SHP77 (cell line): ENCODE data around the gene RAD1.

Source experiments
- DNase-seq, 2 experiments: peaks; one replicate each; lab custom pipeline; 2025; lab: John Stamatoyannopoulos, UW

RAD1 gene

DNA sequence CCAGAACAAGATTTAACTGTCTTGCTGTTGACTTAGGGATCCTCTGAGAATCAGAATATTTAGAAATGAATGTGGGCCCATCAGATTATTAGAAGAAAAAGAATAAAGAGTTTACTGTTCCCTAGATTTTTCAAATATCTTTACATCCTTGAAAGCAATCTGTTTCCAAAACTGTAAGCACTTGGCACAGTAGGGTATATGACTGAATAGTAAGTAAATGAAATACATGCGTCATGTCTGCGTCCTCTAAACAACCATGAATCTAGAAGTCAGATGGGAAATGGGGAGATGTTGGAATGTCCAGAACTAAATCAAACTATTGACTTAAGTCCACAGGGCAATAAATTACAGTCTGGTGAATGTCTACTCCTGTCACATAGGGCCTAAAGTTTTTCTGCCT lies 50.2 kb downstream of the RAD1 start:
- no peak for DNase-seq

DNA sequence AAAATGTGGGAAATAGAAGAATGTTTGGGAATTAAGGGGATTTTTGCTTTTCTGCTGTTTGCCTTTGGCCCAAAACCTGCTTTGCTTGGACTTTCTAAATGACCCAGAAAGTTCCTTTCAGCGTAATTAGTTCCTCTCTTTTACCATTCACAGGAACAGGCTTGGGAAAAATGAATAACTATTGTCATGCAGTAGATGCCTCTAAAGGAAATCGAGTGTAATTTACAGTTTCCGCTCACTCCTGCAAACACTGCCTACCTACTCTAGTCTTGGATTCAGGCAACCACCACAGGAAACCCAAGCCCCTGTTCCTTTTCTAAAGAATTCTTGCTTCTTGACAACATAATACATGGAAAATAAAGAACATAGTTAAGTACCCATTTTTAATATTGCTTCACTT lies 51.4 kb downstream of the RAD1 start:
- no peak for DNase-seq

DNA sequence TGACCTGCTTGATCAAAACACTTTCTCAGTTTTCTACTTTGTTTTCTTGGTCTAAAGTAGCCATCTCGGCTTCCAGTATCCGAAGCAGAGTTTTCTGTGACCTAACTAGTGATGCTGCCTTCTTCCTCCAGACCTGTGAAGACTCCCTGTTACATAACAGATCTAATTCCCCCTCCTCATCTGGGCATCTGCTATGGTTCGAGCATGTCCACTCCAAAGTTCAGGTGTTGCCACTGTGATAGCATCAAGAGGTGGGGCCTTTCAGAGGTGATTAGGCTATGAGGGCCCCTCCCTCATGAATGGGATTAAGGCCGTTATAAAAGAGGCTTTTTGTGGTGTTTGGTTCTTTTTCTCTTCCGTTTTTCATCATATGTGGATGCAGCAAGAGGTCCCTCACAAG lies 56.1 kb downstream of the RAD1 start:
- DNase-seq = no peak

DNA sequence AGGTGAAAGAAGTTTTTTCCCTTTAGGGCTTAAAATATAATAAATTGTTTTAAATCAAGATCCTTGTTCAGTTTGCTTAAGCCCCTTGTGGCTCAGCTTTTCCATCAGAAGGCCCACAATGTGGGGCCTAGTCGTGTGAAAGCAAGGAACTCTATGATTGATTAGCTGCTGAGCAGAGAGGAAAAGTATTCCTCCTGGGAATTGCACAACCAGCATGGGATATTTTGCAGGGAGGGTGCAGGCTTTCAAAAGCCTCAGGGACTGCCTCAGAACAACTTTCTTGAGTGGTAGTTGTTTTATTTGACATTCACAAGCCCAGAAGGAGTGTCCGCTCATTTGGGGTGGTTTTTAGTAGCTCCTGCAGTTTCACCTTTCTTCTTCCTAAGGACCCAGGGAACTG lies 56.5 kb downstream of the RAD1 start:
- DNase-seq = no peak

DNA sequence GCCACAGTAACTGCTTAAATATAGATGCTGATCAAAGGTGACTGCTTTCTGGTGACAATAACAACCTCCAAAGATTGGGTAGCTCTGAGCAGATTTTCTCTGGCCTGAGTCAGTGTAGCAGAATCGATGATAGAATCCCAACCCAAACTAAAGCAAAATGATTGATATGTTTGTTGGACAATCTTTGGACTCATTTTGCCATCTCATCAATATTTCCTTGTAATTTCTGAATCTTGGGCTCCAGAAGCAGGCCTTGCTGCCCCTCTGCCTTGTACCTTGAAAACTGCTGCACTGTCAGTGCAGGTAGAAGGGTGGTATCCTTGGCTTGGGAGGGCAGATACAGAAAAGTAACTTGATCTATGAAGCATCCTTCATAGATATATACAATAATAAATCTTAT lies 57.4 kb downstream of the RAD1 start:
- no peak for DNase-seq

- no peak for DNase-seq
These were observed 58.1 kb downstream of the RAD1 start for GRCh38 chr5:34857161-34857560.
